OCI-LY7 (cell line): ENCODE data around the gene ADARB2. TPM values are rescaled to one million over a fixed set of nuclear protein-coding genes. Genes with fewer than 3 reads are reported as not detected.

ENCODE experiments used
- BruUV-seq: library from RNA; stranded (reverse); fragments of 400-500 nt; replicated peaks from 2 replicates; lab custom pipeline; 2021; lab: Mats Ljungman, UMichigan
- CTCF ChIA-PET: fragments of 300-600 bp; sonication (Branson Sonifier 250); formaldehyde crosslinking; loops from one replicate; lab custom pipeline; 2022; ENCODE audit warnings: antibody characterized with exemption; ENCODE audit not compliant: unreplicated experiment; lab: Charles Lee
- POLR2A ChIA-PET: fragments of 300-600 bp; sonication (Branson Sonifier 250); formaldehyde crosslinking; loops from one replicate; lab custom pipeline; 2022; ENCODE audit warnings: antibody characterized with exemption; lab: Charles Lee
- DNase-seq: peaks from one replicate; pipeline ENCODE4 v3.0.0-alpha.2; 2015; ENCODE audit warnings: low spot score
- H2AFZ ChIP-seq: fragments of 200-600 bp; sonication (generic), shearing (Covaris generic); 2 replicates; pipeline ENCODE4 v1.6.1; 2014; ENCODE audit warnings: mild to moderate bottlenecking, antibody characterized with exemption, low read length, moderate library complexity
- H3K27ac ChIP-seq: fragments of 200-600 bp; sonication (generic); 2 replicates; pipeline ENCODE4 v1.5.1; 2014; ENCODE audit warnings: mixed run types, low read depth, mild to moderate bottlenecking, moderate library complexity, low read length, inconsistent platforms; ENCODE audit not compliant: poor library complexity, severe bottlenecking
- H3K36me3 ChIP-seq: fragments of 200-600 bp; sonication (generic); 2 replicates; pipeline ENCODE4 v1.6.1; 2014; ENCODE audit warnings: mild to moderate bottlenecking, antibody characterized with exemption, low read length, moderate library complexity, mixed read lengths; ENCODE audit not compliant: insufficient read depth
- H3K4me1 ChIP-seq: fragments of 200-600 bp; sonication (generic); 2 replicates; pipeline ENCODE4 v1.5.1; 2014; ENCODE audit warnings: mild to moderate bottlenecking, low read length; ENCODE audit not compliant: insufficient read depth, poor library complexity, severe bottlenecking
- H3K4me2 ChIP-seq: fragments of 200-600 bp; sonication (generic); 2 replicates; pipeline ENCODE4 v1.6.1; 2014; ENCODE audit warnings: mild to moderate bottlenecking, low read length
- H3K4me3 ChIP-seq: fragments of 200-600 bp; sonication (generic); 2 replicates; pipeline ENCODE4 v1.5.1; 2014; ENCODE audit warnings: mild to moderate bottlenecking, low read depth, low read length; ENCODE audit not compliant: poor library complexity, severe bottlenecking
- H3K79me2 ChIP-seq: fragments of 200-600 bp; sonication (generic); 2 replicates; pipeline ENCODE4 v1.6.1; 2016; ENCODE audit warnings: low read depth, mild to moderate bottlenecking, low read length, moderate library complexity, mixed read lengths; ENCODE audit not compliant: insufficient read depth
- H3K9me2 ChIP-seq: fragments of 200-600 bp; sonication (generic); 2 replicates; pipeline ENCODE4 v1.6.1; 2016; ENCODE audit warnings: mild to moderate bottlenecking, low read length, mixed read lengths; ENCODE audit not compliant: insufficient read depth
- H3K9me3 ChIP-seq: fragments of 200-600 bp; sonication (generic); 2 replicates; pipeline ENCODE4 v1.6.1; 2014; ENCODE audit warnings: mild to moderate bottlenecking, mixed run types, low read length, mixed read lengths
- H4K20me1 ChIP-seq: fragments of 200-600 bp; sonication (generic); 2 replicates; pipeline ENCODE4 v1.6.1; 2014; ENCODE audit warnings: mild to moderate bottlenecking, antibody characterized with exemption, low read length, moderate library complexity, mixed read lengths; ENCODE audit not compliant: insufficient read depth
- EZH2phosphoT487 ChIP-seq: fragments of 200-600 bp; sonication (generic); IDR thresholded peaks from 2 replicates; pipeline ENCODE4 v1.6.1; 2018; ENCODE audit warnings: low read depth, borderline replicate concordance, mild to moderate bottlenecking, mixed run types, antibody characterized with exemption, low read length, moderate library complexity, mixed read lengths
- intact Hi-C: fragments of 100-400 bp; cut with micrococcal nuclease; formaldehyde crosslinking; loops from one replicate; pipeline ENCODE4 v1.10.0; 2022; ENCODE audit not compliant: unreplicated experiment
- total RNA-seq, 2 experiments: library from RNA; depleted of rRNA in 1 of 2; stranded (reverse); fragments of >200 nt in 1 of 2; shearing (Covaris generic) in 1 of 2; gene quantifications; 2 replicates each; pipeline ENCODE4 v1.2.3, GENCODE V29; 2014 to 2022
- TF ChIP-seq, protein P1 (sequence below): fragments of 200-600 bp; sonication (generic); conservative IDR thresholded peaks from 2 replicates; pipeline ENCODE4 v1.5.1; 2014; ENCODE audit warnings: mild to moderate bottlenecking, antibody characterized with exemption, low read length, moderate library complexity, mixed read lengths

ADARB2 gene
- total RNA-seq, 2 experiments from 2014 or later: 0.03 TPM; not detected in 1

DNA sequence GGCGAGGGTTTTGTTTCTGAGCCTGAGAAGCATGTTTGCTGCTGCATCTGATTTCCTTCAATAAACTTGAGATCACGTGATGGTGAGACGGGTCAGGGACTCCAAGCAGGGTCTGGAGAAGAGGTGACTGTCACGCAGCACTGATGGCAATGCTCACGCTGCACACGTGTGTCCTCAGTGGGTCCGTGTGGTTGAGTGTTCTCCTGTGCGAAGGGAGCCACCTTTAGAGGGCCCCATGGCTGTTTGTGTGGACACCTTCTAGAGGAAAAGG, 580.8 kb downstream of the ADARB2 start:
- POLR2A ChIA-PET: no interaction called here
- no peaks in the 10 kb centered on the region for H3K36me3 ChIP-seq
- H3K27ac ChIP-seq: no peak overlapping the region
- DNase-seq: no peak
- CTCF ChIA-PET: no interaction called here
- no peaks in the 10 kb centered on the region for H3K79me2 ChIP-seq
- H3K4me3 ChIP-seq: no peak overlapping the region
- H3K9me3 ChIP-seq: no peaks in the 10 kb centered on the region
- H3K4me2 ChIP-seq: no peak overlapping the region
- TF ChIP-seq, protein P1, sequence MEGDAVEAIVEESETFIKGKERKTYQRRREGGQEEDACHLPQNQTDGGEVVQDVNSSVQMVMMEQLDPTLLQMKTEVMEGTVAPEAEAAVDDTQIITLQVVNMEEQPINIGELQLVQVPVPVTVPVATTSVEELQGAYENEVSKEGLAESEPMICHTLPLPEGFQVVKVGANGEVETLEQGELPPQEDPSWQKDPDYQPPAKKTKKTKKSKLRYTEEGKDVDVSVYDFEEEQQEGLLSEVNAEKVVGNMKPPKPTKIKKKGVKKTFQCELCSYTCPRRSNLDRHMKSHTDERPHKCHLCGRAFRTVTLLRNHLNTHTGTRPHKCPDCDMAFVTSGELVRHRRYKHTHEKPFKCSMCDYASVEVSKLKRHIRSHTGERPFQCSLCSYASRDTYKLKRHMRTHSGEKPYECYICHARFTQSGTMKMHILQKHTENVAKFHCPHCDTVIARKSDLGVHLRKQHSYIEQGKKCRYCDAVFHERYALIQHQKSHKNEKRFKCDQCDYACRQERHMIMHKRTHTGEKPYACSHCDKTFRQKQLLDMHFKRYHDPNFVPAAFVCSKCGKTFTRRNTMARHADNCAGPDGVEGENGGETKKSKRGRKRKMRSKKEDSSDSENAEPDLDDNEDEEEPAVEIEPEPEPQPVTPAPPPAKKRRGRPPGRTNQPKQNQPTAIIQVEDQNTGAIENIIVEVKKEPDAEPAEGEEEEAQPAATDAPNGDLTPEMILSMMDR: no peak
- no peak for TF ChIP-seq EZH2phosphoT487
- intact Hi-C loops: no loop called here
- H4K20me1 ChIP-seq: no peaks in the 10 kb centered on the region
- no TSS peak for BruUV-seq
- no peak overlapping the region for H2AFZ ChIP-seq
- no peaks in the 10 kb centered on the region for H3K9me2 ChIP-seq
- no peaks in the 10 kb centered on the region for H3K4me1 ChIP-seq

DNA sequence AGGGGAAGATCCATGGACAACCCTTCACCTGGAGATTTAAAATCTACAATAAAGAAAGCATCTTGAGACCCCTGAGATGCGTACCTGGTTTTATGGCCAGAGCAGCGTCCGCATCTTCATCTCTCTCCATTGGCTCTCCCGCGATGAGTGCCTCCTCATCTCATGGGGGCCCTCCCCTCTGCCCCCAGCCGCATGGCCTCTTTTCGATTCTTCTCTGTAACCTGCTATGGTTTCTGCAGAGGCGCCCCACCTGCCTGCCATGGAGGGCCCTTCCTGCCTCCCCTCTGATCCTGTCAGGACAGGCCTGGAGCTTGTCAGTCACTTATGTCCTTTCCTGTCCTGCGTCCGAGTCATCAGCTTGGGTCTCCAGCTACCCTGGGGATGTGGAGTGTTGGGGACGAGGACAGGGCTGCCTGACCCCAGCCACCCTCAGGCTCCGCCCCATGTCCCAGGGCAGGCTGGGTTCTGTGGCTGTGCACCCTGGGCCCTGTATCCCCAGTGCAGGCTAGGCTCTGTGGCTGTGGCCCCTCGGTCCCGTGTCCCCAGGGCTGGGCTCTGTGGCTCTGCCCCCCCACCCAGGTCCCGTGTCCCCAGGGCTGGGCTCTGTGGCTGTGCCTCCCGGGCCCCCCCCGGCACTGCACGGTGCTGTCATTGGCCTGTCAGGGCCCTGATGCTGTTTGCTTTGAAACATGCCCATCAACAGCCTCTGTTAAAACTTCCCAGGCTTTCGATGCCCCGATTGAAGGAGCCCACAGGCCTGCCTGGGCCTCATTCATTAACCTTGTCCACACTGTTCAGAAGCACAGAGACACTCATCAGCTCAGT, 581.3 kb downstream of the ADARB2 start:
- POLR2A ChIA-PET: no interaction called here

More for the DNA sequence above, 581.3 kb downstream of the ADARB2 start:
- DNase-seq: no peak
- Histone ChIP-seq H3K36me3 (no peaks in the 10 kb centered on the region), H3K4me1 (no peaks in the 10 kb centered on the region), H3K4me3 (no peak overlapping the region), H2AFZ (no peak overlapping the region), H3K79me2 (no peaks in the 10 kb centered on the region), H3K27ac (no peak overlapping the region), H3K9me3 (no peaks in the 10 kb centered on the region), H4K20me1 (no peaks in the 10 kb centered on the region), H3K4me2 (no peak overlapping the region), H3K9me2 (no peaks in the 10 kb centered on the region)
- BruUV-seq: no TSS peak
- CTCF ChIA-PET: no interaction called here
- TF ChIP-seq, protein P1: no peak
- no peak for TF ChIP-seq EZH2phosphoT487
- intact Hi-C loops: no loop called here
